Fibroblast of mammary gland (primary cell): ENCODE measurements around the gene ADGRB3.
"Not testable (repeated sequence)": the region's sequence is repeated elsewhere in the genome, so short reads cannot be mapped to it uniquely, and the experiment has no call there.

ENCODE experiments used
- DNase-seq: peaks from one replicate; pipeline ENCODE4 v3.0.0-alpha.2; 2010; ENCODE audit warnings: low read depth
- H3K4me3 ChIP-seq: 2 replicates; pipeline ENCODE4 v1.5.1; 2011; ENCODE audit warnings: low read depth, mild to moderate bottlenecking, low read length, moderate library complexity; ENCODE audit not compliant: control insufficient read depth
- TF ChIP-seq, protein P1 (sequence below): conservative IDR thresholded peaks from 2 replicates; pipeline ENCODE4 v1.5.1; 2011; ENCODE audit warnings: low read depth, low read length, inconsistent platforms; ENCODE audit not compliant: control insufficient read depth, insufficient read depth

ADGRB3 gene

DNA sequence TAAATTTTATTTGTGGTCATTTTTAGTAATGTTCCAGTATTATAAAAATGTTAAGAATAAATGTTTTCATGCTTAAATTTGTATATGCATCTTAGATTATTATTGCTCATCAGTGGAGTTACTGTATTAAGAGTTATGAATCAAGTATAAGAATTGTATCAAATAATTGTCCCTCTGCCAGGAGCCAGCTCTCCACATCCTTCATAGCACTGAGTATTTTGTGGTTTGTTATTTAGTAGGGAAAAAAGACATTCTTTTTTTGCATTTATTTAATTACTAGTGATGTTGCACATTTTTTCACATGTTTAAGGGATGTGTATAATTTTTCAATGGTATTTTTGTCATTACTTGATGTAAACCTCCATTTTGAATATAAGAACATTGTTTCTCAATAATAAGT, 102.0 kb downstream of the ADGRB3 start:
- no peak overlapping the region for H3K4me3 ChIP-seq
- TF ChIP-seq, protein P1, sequence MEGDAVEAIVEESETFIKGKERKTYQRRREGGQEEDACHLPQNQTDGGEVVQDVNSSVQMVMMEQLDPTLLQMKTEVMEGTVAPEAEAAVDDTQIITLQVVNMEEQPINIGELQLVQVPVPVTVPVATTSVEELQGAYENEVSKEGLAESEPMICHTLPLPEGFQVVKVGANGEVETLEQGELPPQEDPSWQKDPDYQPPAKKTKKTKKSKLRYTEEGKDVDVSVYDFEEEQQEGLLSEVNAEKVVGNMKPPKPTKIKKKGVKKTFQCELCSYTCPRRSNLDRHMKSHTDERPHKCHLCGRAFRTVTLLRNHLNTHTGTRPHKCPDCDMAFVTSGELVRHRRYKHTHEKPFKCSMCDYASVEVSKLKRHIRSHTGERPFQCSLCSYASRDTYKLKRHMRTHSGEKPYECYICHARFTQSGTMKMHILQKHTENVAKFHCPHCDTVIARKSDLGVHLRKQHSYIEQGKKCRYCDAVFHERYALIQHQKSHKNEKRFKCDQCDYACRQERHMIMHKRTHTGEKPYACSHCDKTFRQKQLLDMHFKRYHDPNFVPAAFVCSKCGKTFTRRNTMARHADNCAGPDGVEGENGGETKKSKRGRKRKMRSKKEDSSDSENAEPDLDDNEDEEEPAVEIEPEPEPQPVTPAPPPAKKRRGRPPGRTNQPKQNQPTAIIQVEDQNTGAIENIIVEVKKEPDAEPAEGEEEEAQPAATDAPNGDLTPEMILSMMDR = no peak
- no peak for DNase-seq

DNA sequence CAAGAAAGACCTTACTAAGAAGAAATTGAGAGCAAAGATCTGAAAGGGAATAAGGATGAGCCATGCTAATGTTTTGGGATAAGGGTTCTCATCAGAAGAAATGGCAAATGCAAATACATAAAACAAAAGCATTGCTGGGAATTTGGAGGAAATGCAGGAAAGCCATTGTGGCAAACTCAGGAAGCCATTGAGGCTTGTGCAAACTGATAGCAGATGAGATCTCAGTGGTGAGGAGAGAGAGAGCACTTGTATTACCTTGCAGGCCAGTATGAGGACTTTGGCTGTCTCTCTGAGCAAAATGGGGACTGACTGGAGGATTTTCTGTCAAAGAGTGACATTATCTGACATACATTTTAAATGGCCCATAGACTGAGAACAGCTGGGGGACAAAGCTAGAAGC, 103.0 kb downstream of the ADGRB3 start:
- TF ChIP-seq, protein P1 = no peak
- H3K4me3 ChIP-seq = no peak overlapping the region
- no peak for DNase-seq

DNA sequence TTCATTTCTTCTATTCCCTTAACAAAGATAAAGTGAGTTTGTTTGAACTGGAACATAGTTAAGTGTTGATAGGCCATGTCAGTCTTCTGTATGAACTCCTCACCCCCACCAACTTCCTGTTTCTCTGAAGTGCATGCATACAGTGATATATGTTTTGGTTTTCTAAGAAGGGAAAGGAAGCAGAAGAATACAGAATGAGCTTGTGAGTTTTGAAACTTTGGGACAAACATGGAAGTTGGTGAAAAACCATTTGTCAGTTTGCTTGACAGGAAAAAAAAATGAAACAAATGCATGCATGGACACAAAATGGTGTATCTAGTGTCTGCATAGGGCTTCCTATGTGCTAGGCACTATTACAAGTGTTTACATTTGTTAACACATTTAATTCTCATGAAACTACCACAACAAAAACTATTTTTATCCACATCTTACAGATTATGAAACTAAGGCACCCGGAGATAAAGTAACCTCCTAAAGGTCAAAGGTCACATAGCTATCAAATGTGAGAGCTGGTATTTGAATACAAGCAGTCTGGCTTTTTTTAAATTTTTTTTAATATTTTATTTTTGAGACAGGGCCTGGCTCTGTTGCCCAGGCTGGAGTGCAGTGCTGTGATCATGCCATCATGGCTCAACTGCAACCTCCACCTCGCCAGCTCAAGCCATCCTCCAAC, 105.9 kb downstream of the ADGRB3 start:
- TF ChIP-seq, protein P1 = no peak
- no peak overlapping the region for H3K4me3 ChIP-seq
- DNase-seq = no peak

DNA sequence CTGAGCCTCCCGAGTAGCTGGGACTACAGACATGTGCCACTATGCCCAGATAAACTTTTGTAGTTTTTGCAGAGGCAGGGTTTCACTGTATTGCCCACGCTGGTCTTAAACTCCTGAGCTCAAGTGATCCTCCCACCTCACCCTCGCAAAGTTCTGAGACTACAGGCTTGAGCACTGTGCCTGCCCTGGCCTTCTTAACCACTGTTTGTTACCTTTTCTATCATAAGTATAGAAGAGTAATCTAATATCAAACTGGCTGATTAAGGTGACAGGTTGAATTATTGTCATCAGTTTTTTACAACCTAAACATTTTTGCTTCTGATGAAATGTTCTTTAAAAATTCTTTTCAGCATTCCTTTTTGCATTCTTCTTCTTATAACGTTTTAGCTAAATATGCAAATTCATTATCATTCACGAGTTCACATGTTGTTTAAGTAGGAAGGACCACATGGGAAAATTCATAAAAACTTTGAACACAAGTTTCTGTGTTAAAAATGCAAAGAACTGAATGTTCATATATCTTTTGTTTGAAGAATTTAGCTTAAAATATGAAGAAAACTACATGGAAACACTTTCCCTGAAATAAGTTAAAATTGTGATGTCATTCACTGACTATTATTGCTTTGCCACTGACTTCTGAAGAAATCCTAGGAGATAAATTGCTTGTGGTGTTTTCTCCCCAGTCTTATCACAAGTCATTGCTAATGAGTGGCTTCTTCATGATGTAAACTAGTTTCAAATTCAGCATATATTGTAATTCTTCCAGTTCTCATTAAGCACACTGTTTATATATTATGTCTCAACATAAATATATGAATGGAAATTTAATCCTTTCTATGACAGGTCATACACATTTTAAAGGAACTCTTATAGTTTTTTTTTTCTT, 106.7 kb downstream of the ADGRB3 start:
- H3K4me3 ChIP-seq = no peak overlapping the region
- TF ChIP-seq, protein P1 = no peak
- no peak for DNase-seq

DNA sequence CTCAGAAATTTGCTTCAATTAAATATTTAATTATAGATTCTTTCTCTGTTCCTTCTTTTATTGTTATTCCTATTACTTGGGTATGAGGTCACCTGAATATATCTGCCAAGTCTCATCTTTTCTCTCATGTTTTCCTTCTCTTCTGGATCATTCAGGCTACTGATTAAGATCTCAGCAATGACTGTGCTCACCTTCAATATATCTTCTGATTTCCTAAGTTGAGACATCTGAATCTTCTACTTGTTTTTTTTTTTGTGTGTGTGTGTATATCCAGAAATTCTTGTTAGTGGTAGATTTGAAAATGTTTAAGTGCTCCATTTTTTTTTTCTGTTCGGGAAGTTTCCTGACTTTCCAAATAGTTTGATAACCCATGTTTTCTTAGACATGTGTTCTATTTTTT, 108.0 kb downstream of the ADGRB3 start:
- TF ChIP-seq, protein P1 = no peak
- DNase-seq = no peak
- H3K4me3 ChIP-seq = no peak overlapping the region

DNA sequence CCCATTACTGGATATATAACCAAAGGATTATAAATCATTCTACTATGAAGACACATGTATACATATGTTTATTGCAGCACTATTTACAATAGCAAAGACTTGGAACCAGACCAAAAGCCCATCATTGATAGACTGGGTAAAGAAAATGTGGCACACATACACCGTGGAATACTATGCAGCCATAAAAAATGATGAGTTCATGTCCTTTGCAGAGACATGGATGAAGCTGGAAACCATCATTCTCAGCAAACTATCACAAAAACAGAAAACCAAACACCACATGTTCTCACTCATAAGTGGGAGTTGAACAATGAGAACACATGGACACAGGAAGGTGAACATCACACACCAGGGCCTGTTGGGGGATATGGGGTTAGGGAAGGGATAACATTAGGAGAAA, 109.3 kb downstream of the ADGRB3 start:
- H3K4me3 ChIP-seq, DNase-seq: not testable (repeated sequence)

DNA sequence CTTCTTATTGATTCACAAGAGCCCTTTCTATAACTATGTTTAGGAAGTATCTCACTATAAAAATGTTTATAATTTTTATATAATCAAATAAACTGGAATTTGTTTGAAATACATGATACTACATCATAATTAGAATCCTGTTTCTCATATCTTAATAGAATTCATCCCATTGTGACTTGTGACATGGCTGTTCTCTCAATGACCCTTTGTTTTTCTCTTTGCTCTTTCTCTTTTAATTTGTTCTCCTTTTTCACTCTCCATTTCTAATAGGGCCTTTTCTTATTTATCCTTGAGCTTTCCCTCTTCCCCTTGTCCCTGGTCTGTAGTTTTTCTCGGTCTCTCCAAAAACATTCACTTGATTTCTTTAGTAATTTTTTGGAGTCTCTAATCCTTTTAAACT, 111.3 kb downstream of the ADGRB3 start:
- H3K4me3 ChIP-seq = no peak overlapping the region
- DNase-seq = no peak
- TF ChIP-seq, protein P1 = no peak
